H9 (cell line): ENCODE measurements around the gene TAF4. TPM values are rescaled to one million over a fixed set of nuclear protein-coding genes. Genes with fewer than 3 reads are reported as not detected.
A peak's percentile ranks its signal among the peaks of the same experiment; 100 is the strongest.

ENCODE experiments used
- DNase-seq: peaks from one replicate; pipeline ENCODE4 v3.0.0-alpha.2; 2017
- H2AFZ ChIP-seq: one replicate; pipeline ENCODE4 v1.6.1; 2013; ENCODE audit warnings: mild to moderate bottlenecking, low read length, control low read depth, moderate library complexity
- H2AK5ac ChIP-seq: 2 replicates; pipeline ENCODE4 v1.6.1; 2013; ENCODE audit warnings: low read length, control low read depth, mixed read lengths; ENCODE audit not compliant: insufficient read length
- H2BK120ac ChIP-seq: one replicate; pipeline ENCODE4 v1.6.1; 2013; ENCODE audit warnings: low read depth, mild to moderate bottlenecking, low read length, control low read depth, inconsistent platforms; ENCODE audit not compliant: poor library complexity, severe bottlenecking
- H2BK12ac ChIP-seq: 2 replicates; pipeline ENCODE4 v1.6.1; 2013; ENCODE audit warnings: low read length, control low read depth, mixed read lengths, low read depth; ENCODE audit not compliant: insufficient read length
- H2BK15ac ChIP-seq: 2 replicates; pipeline ENCODE4 v1.6.1; 2013; ENCODE audit warnings: low read depth, low read length, control low read depth
- H2BK20ac ChIP-seq: one replicate; pipeline ENCODE4 v1.6.1; 2013; ENCODE audit warnings: low read depth, mild to moderate bottlenecking, low read length, control low read depth, inconsistent platforms; ENCODE audit not compliant: poor library complexity, severe bottlenecking
- H2BK5ac ChIP-seq: 2 replicates; pipeline ENCODE4 v1.6.1; 2013; ENCODE audit warnings: low read length, control low read depth, mixed read lengths; ENCODE audit not compliant: insufficient read length
- H3K14ac ChIP-seq: 2 replicates; pipeline ENCODE4 v1.6.1; 2013; ENCODE audit warnings: low read length, control low read depth; ENCODE audit not compliant: insufficient read depth
- H3K18ac ChIP-seq: 2 replicates; pipeline ENCODE4 v1.6.1; 2013; ENCODE audit warnings: low read depth, mild to moderate bottlenecking, mixed read lengths, low read length, control low read depth; ENCODE audit not compliant: insufficient read length
- H3K23ac ChIP-seq: 2 replicates; pipeline ENCODE4 v1.6.1; 2013; ENCODE audit warnings: low read length, control low read depth, mixed read lengths, low read depth; ENCODE audit not compliant: insufficient read length
- H3K23me2 ChIP-seq: 2 replicates; pipeline ENCODE4 v1.6.1; 2013; ENCODE audit warnings: low read depth, mild to moderate bottlenecking, mixed read lengths, low read length, control low read depth; ENCODE audit not compliant: insufficient read length, poor library complexity, severe bottlenecking
- H3K27ac ChIP-seq: 2 replicates; pipeline ENCODE4 v1.5.1; 2013; ENCODE audit warnings: low read length, control low read depth, mixed read lengths, low read depth; ENCODE audit not compliant: insufficient read length
- H3K27me3 ChIP-seq: 2 replicates; pipeline ENCODE4 v1.6.1; 2013; ENCODE audit warnings: low read length, control low read depth, inconsistent platforms; ENCODE audit not compliant: insufficient read depth
- H3K4ac ChIP-seq: 2 replicates; pipeline ENCODE4 v1.6.1; 2013; ENCODE audit warnings: low read depth, mild to moderate bottlenecking, control low read depth, inconsistent platforms, low read length, moderate library complexity
- H3K4me1 ChIP-seq: 2 replicates; pipeline ENCODE4 v1.6.1; 2013; ENCODE audit warnings: low read length, control low read depth, inconsistent platforms; ENCODE audit not compliant: insufficient read depth
- H3K4me2 ChIP-seq: 2 replicates; pipeline ENCODE4 v1.6.1; 2013; ENCODE audit warnings: low read length, control low read depth, mixed read lengths; ENCODE audit not compliant: insufficient read length, insufficient read depth
- H3K56ac ChIP-seq: 2 replicates; pipeline ENCODE4 v1.6.1; 2013; ENCODE audit warnings: low read depth, mild to moderate bottlenecking, mixed read lengths, low read length, control low read depth; ENCODE audit not compliant: insufficient read length
- H3K79me1 ChIP-seq: 2 replicates; pipeline ENCODE4 v1.6.1; 2013; ENCODE audit warnings: low read depth, mild to moderate bottlenecking, moderate library complexity, low read length, control low read depth, inconsistent platforms; ENCODE audit not compliant: insufficient read depth, poor library complexity, severe bottlenecking
- H3K79me2 ChIP-seq: 2 replicates; pipeline ENCODE4 v1.6.1; 2013; ENCODE audit warnings: low read length, control low read depth, inconsistent platforms; ENCODE audit not compliant: insufficient read depth
- H3K9ac ChIP-seq: 2 replicates; pipeline ENCODE4 v1.6.1; 2013; ENCODE audit warnings: low read length, control low read depth, mixed read lengths; ENCODE audit not compliant: insufficient read length; ENCODE audit errors: extremely low read depth
- H3K9me3 ChIP-seq: one replicate; pipeline ENCODE4 v1.6.1; 2013; ENCODE audit warnings: low read depth, low read length, inconsistent platforms; ENCODE audit not compliant: control insufficient read depth
- H3T11ph ChIP-seq: one replicate; pipeline ENCODE4 v1.6.1; 2013; ENCODE audit warnings: mild to moderate bottlenecking, low read length, control low read depth, inconsistent platforms
- H4K20me1 ChIP-seq: one replicate; pipeline ENCODE4 v1.6.1; 2013; ENCODE audit not compliant: control insufficient read depth, insufficient read length, insufficient read depth
- H4K5ac ChIP-seq: 2 replicates; pipeline ENCODE4 v1.6.1; 2013; ENCODE audit warnings: low read depth, mild to moderate bottlenecking, mixed read lengths, low read length, control low read depth; ENCODE audit not compliant: insufficient read length
- H4K8ac ChIP-seq: replicated peaks from 2 replicates; pipeline ENCODE4 v1.6.1; 2013; ENCODE audit warnings: low read length, control low read depth, mixed read lengths, low read depth; ENCODE audit not compliant: insufficient read length
- H4K91ac ChIP-seq: 2 replicates; pipeline ENCODE4 v1.6.1; 2013; ENCODE audit warnings: low read depth, mild to moderate bottlenecking, moderate library complexity, mixed read lengths, low read length, control low read depth; ENCODE audit not compliant: insufficient read length
- H3K27ac Mint-ChIP-seq, 3 experiments: 2 replicates in 2 of 3; 3 replicates in 1 of 3; pipeline ENCODE4 v1.8.0; 2020 to 2021; ENCODE audit warnings: mixed read lengths in 3 of 3, mild to moderate bottlenecking in 1 of 3, moderate library complexity in 1 of 3
- H3K27me3 Mint-ChIP-seq: 2 replicates; pipeline ENCODE4 v1.8.0; 2021; ENCODE audit warnings: low read depth, mild to moderate bottlenecking, moderate library complexity, mixed read lengths
- H3K36me3 Mint-ChIP-seq, 3 experiments: 2 replicates in 2 of 3; 3 replicates in 1 of 3; pipeline ENCODE4 v1.8.0; 2020 to 2021; ENCODE audit warnings: low read depth in 3 of 3, mixed read lengths in 3 of 3; ENCODE audit not compliant: insufficient read depth in 1 of 3
- H3K4me1 Mint-ChIP-seq, 2 experiments: 2 replicates each; pipeline ENCODE4 v1.8.0; 2020; ENCODE audit warnings: mixed read lengths in 2 of 2
- H3K4me3 Mint-ChIP-seq, 2 experiments: 2 replicates in 1 of 2; 3 replicates in 1 of 2; pipeline ENCODE4 v1.8.0; 2020 to 2021; ENCODE audit warnings: mild to moderate bottlenecking in 2 of 2, mixed read lengths in 2 of 2, moderate library complexity in 1 of 2
- H3K9me3 Mint-ChIP-seq, 2 experiments: 2 replicates in 1 of 2; 3 replicates in 1 of 2; pipeline ENCODE4 v1.8.0; 2020; ENCODE audit warnings: mild to moderate bottlenecking in 2 of 2, mixed read lengths in 2 of 2, moderate library complexity in 1 of 2
- CTCF ChIP-seq: fragments of 200-600 bp; sonication (generic); conservative IDR thresholded peaks from 3 replicates; pipeline ENCODE4 v1.8.0; 2021; ENCODE audit warnings: antibody characterized with exemption, mild to moderate bottlenecking
- WGBS: extraction: QIAGEN DNeasy Blood & Tissue Kit; methylation state at CpG from one replicate; pipeline ENCODE4 v1.1.7; 2013; ENCODE audit warnings: missing lambda C conversion rate, low lambda C conversion rate, mixed read lengths; ENCODE audit not compliant: insufficient read length; ENCODE audit errors: extremely low coverage; 5-methylcytosine and 5-hydroxymethylcytosine counted together
- total RNA-seq: library from RNA; stranded (reverse); gene quantifications from 2 replicates; pipeline ENCODE4 v1.2.1, GENCODE V29; 2021

TAF4 gene
- total RNA-seq, 1 experiment from 2014 or later, result 30.8 TPM

DNA sequence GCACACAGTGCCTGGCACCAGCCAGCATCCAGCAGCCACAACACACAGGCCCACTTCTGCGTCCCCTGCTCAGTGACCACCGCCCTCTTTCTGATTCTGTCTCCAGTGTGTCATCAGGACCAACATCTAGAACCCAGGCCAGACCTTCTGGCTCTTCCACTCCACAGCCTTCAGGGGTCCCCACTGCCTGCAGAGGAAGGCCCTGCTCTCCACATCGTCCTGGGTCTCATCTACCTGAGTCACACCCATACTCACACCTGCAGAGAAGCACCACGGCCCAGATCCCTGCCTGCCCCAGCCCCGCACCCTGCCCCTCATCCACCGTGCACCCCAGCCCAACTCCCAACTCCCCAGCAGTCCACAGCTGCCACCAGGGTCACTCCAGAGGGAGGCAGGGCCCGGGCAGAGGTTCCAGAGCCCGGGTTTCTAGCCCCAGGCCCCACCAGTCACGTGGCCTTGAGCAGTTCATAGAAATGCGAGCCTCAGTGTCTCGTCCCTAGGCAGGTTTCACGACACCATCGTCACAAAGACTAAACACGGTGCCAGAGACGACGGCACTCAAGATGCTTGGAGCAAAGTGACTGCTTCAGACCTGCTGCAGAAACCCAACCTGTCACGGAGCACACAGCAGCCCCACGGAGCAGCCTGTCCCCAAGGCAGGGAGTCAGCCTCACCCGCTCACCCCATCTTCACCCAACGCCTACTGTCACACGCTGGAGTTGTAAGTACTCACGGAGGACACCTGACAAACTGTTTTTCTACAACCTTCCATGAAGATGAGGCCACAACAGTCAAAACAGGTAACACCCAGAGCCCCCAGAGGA lies 16.1 kb downstream of the TAF4 start:
- TF ChIP-seq CTCF, result no peak
- Histone ChIP-seq H4K8ac (no peak overlapping the region), H3K56ac (no peak overlapping the region), H2AK5ac (no peak overlapping the region), H3K27me3 (no peaks in the 10 kb centered on the region), H3K18ac (no peak overlapping the region), H3K79me1 (peaks cover 2% of the 10 kb centered on the region), H3K9me3 (no peaks in the 10 kb centered on the region), H3K27ac (no peak overlapping the region), H2BK120ac (no peak overlapping the region), H2BK20ac (no peak overlapping the region), H2BK15ac (no peak overlapping the region), H3K9ac (no peak overlapping the region), H3K4me2 (no peak overlapping the region), H3K4me1 (no peaks in the 10 kb centered on the region; the same call in 1 of the 2 replicates), H4K20me1 (peaks cover 7% of the 10 kb centered on the region), H3K79me2 (peaks cover 51% of the 10 kb centered on the region; the same call in 1 of the 2 replicates), H3K14ac (no peak overlapping the region; the same call in 1 of the 2 replicates), H3K23ac (no peak overlapping the region), H2BK5ac (no peak overlapping the region), H4K91ac (no peak overlapping the region), H2BK12ac (no peak overlapping the region), H3T11ph (no peak overlapping the region), H3K23me2 (no peaks in the 10 kb centered on the region), H3K4ac (no peak overlapping the region), H4K5ac (no peak overlapping the region), H2AFZ (no peak overlapping the region)
- Mint-ChIP-seq H3K4me3 (no peak overlapping the region; a peak in 1 of 5 replicates), H3K27ac (peak overlapping the region in 1 of 3 experiments; percentile 77; a peak in 2 of 7 replicates), H3K36me3 (peaks cover 6 to 12% (median 11%) of the 10 kb centered on the region in 3 experiments), H3K27me3 (no peaks in the 10 kb centered on the region; the same call in 1 of the 2 replicates), H3K9me3 (no peaks in the 10 kb centered on the region), H3K4me1 (peaks cover 62 to 68% of the 10 kb centered on the region in 2 experiments)
- WGBS, result no CpG with 5 or more reads among the region's 22 CpGs
- DNase-seq, result no peak
